Iris pigment epithelial cell (primary cell): ENCODE data around the gene E2F4.

ENCODE experiments used
- DNase-seq: peaks from one replicate; pipeline ENCODE4 v3.0.0-alpha.2; 2011; ENCODE audit warnings: low read depth

The E2F4 gene

DNA sequence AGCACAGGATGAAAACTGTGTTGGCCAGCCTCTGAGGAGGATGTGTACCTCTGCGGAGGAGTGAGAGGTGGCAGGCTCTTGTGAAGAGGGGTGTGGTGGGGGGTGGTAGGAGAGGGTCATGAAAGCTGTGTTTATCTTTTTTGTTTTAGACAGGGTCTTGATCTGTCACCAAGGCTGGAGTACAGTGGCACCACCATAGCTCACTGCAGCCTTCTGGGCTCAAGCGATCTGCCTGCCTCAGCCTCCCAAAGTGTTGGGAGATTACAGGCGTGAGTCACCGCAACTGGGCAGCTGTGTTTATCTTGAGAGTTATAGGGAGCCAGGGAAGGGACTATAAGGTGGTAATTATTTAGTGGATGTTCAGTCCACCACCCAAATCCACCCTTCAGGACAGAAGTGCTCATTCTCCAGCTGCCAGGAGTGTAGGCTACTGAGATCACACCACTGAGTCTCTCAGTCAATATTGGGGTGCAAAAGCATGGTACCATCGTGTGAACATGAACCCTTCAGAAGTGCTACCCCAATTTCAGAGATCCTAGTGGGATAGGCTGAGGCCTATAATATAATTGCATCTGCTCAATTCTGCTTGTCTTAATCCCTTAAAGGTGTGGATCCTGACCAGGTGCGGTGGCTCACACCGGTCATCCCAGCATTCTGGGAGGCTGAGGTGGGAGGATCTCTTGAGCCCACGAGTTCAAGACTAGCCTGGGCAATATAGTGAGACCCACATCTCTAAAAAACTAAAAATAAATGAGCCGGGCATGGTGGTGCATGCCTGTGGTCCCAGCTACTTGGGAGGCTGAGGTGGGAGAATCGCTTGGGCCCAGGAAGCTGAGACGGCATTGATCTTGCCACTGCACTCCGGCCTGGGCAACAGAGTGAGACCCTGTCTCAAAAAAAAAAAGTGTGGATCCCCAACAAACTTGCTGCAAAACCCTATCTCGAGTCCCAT, 1.2 kb upstream of the E2F4 start:
- peak; percentile 62 for DNase-seq

DNA sequence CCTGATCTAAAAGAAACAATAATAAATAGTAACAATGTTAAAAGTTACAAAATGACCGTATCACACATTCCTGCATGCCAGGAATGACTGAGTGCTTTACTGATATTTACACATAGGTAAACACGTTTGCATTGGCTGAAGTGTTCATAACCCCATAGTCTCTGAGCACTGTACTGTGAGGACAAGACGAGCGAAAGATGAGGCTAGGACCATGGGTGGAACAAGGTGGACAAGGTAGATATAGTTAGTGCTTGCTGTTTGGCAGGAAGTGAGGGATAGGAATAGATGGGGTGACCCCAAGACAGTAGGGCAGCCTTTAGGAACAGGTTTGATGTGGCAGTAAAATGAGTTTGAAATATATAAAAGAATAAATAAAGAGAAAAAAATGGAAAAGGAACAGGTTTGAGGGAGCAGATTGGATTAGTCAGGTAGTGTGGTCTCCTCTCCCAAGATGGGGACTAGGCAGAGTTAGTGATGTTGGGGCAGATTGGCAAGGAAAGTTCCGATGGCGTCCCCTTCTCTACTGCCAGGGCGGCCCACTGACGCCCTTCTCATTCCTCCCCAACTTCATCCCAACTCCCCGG, 452 bp upstream of the E2F4 start:
- no peak for DNase-seq

DNA sequence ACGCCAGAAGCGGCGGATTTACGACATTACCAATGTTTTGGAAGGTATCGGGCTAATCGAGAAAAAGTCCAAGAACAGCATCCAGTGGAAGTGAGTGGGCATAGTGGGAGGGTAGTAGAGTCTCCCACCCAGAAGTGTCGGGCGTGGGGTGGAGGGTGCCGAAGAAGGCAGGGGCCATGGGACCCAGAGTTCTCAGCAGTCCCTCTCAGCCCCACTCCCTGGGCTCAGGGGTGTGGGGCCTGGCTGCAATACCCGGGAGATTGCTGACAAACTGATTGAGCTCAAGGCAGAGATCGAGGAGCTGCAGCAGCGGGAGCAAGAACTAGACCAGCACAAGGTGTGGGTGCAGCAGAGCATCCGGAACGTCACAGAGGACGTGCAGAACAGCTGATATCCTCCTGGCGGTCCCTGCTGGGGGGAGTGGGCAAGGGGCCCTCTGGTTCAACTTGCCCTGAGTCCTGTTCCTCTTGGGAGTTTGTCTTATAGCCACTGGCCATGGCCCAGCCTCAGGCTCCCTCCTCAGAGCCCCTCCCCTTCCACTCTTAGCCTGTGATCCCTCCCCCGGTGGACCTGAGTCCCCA, 916 bp downstream of the E2F4 start:
- DNase-seq: no peak

DNA sequence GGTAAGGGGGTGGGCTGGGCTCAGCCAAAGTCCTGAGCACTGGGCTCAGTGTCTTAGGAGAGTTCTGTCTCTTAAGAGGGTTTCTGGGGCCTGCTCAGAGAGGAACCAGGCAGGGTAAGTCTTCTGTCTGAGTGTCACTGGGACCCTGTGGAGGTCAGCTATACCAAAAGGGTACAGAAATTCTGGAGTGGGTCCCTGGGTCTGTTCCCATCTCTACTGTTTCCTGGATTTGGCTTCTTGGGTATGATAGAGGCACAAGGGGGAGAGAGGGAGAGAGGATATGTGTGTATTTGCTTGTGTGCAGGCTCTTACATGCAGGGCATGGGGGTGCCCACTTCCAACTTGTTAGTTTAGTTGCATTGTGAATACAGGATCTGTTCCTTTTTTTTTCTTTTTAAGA, 1.6 kb downstream of the E2F4 start:
- DNase-seq: no peak

DNA sequence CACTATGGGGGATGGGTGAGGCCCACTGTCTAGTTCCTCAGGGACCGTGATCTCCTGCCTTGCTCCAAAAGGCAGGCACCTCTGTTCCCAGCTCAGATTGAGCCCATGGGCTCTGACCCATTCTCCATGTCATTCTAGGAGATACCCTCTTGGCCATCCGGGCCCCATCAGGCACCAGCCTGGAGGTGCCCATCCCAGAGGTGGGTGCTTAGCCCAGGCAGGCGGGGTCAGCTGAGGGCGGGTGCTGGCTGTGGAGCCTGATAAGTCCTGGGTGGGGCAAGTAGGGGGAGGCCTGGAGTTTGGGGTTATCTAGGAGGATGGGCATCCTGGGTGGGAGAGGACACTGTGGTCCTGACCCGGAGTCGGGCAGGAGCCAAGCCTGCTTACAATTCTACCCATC, 2.3 kb downstream of the E2F4 start:
- no peak for DNase-seq

DNA sequence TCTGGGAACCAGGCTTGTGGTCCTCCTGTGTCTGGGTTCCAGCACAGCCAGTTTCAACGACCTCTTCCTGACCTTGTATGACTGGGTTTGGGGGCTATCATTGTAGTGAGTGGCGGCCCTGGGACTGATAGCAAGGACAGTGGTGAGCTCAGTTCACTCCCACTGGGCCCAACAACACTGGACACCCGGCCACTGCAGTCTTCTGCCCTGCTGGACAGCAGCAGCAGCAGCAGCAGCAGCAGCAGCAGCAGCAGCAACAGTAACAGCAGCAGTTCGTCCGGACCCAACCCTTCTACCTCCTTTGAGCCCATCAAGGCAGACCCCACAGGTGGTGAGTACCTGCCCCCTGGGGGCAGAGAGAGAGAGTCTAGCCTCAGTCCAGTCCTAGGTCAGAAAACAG, 3.7 kb downstream of the E2F4 start:
- DNase-seq: no peak

DNA sequence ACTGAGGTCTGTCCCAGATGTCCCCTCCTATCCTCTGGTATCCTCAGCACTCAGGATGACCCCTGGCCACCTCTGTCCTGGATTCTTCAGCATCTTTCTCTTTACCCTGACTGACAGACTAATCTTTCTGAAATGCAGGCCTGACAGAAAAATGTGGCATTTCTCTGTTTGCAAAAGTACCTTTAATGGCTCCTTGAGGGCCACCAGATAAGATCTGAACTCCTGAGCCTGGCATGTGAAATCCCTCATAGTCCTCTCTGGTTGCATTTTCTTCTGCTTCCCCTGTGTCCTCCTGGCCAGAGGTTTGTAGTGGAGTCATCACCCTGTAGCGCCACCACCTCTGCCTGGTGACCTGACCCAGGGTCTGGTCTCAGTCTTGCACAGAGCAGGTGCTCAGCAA, 4.9 kb downstream of the E2F4 start:
- DNase-seq: no peak

DNA sequence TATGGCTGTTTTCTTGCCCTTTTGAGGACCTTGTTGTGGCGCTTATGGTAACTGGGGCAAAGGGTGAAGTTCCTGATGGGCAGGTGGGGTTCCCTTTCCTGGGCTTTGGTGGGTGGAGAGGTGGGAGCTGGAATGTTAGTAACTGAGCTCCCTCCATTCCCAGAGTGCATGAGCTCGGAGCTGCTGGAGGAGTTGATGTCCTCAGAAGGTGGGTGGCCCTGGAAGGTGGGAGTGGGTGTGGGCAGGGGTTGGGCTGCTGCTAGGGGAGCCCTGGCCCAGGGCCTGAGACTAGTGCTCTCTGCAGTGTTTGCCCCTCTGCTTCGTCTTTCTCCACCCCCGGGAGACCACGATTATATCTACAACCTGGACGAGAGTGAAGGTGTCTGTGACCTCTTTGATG, 5.7 kb downstream of the E2F4 start:
- DNase-seq: no peak

DNA sequence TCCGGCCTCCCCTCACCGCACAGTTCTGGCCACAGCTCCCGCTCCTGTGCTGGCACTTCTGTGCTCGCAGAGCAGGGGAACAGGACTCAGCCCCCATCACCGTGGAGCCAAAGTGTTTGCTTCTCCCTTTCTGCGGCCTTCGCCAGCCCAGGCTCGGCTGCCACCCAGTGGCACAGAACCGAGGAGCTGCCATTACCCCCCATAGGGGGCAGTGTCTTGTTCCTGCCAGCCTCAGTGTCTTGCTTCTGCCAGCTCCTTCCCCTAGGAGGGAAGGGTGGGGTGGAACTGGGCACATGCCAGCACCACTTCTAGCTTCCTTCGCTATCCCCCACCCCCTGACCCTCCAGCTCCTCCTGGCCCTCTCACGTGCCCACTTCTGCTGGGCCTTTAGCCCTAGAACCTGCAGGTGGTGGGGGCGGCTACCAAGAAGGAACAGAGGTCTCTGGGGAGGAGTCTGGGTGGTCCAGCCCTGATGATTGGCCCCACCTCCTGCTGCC, 6.3 kb downstream of the E2F4 start:
- DNase-seq: peak; percentile 21

DNA sequence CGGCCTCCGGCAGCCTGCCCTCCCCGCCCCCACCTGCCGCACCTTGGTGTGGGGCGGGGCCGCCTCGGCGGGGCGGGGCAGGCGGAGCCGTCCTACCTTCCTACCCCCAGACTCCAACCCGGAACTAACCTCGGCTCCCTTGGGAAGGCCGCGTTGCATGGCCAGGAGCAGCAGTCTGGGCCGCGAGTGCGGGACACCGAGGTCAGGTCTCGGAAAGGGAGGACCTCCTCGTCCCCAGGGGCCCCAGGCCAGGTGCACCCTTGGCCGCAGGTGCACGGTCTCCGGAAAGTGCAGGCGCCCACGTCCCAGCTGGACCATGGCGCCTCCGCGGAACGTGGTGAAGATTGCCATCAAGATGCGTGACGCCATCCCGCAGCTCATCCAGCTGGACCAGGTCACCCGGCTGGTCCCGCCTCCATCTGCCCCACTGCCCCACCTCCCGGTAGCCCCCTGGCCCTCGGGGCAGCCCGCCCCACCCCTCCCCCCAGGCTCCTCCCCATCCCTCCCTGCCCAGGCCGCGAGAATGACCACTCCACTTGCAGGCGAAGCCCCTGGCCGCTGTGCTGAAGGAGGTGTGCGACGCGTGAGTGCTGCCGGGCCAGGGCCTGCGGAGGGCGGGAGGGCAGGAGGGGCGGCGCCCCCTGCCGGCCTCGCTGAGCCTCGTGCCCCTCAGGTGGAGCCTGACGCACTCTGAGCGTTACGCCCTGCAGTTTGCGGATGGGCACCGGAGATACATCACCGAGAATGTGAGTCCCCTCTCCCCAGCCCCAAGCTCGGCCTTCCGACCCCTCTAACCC, 7.3 kb downstream of the E2F4 start, which contains the start of gene ELMO3:
TSS of gene ELMO3 (plus strand) at position 121 of the 797 bp plus-strand sequence. CDS start at position 317, 196 bp downstream.
- DNase-seq: no peak

DNA sequence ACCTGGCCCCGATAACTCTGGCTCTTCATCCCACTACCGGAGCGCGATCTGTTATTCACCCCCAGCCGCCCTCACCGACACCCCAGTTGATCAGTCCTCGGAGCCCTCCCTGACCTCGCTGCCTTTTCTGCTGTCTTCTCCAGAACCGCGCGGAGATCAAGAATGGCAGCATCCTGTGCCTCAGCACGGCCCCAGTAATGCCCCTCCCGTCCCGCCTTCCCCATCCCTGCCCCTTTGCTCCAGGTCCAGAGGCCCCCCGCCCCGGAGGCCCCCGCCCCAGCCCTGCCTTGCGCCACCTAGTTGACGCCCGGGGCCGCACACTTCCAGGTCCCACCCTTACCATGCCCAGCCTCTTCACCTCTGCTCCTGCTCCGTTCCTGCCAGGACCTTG, 7.8 kb downstream of the E2F4 start:
- no peak for DNase-seq

DNA sequence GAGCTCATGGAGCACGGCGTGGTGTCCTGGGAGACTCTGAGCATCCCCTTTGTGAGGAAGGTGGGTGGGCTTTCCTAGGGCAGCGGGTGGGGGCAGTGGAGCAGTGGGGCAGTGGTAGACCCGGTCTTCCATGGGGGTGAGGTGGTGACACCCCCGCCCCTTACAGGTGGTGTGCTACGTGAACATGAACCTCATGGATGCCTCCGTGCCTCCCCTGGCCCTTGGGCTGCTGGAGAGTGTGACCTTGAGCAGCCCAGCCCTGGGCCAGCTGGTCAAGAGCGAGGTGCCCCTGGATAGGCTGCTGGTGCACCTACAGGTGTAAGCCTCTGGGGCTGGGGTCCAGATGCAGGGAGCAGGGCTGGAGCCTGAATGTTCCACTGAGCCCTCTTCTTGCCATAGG, 8.5 kb downstream of the E2F4 start:
- DNase-seq: no peak

DNA sequence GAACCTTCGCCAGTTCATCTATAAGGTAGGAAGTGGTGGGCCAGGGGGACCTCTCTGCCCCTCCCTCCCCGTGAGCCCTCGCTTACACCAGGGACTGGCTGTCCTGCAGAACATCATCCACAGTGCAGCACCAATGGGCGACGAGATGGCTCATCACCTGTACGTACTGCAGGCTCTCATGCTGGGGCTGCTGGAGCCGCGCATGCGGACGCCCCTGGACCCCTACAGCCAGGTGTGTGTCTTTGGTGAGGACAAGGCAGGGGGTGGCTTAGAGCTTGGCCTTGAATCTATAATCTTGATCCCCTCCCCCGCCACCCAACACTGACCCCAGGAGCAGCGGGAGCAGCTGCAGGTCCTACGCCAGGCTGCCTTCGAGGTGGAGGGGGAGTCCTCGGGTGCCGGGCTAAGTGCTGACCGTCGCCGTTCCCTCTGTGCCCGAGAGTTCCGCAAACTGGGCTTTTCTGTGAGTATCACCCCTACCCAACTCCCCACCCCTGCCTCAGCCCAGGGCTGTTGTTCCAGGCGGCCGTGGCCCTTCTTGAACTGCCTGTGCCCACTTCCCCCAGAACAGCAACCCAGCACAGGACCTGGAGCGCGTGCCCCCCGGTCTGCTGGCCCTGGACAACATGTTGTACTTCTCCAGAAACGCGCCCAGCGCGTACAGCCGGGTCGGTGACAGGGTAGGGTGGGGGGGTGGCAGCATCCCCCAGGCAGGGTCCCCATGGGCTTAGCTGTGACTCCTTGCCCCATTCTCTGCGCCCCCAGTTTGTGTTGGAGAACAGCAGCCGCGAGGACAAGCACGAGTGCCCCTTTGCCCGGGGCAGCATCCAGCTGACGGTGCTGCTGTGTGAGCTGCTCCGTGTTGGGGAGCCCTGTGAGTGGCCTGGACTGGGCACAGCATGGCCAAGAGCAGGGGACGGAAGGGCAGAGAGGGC, 9.7 kb downstream of the E2F4 start:
- DNase-seq: no peak

DNA sequence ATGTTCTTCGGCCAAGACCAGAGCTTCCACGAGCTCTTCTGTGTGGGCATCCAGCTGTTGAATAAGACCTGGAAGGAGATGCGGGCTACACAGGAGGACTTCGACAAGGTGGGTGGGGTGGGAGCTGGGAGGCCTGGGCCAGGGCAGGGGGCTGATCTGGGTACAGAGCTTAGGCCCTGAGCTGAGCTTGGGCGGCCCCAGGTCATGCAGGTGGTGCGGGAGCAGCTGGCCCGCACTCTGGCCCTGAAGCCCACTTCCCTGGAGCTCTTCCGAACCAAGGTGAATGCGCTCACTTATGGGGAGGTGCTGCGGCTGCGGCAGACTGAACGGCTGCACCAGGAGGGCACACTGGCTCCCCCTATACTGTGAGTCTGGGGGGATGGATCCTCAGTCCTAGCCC, 10.5 kb downstream of the E2F4 start:
- DNase-seq: no peak

DNA sequence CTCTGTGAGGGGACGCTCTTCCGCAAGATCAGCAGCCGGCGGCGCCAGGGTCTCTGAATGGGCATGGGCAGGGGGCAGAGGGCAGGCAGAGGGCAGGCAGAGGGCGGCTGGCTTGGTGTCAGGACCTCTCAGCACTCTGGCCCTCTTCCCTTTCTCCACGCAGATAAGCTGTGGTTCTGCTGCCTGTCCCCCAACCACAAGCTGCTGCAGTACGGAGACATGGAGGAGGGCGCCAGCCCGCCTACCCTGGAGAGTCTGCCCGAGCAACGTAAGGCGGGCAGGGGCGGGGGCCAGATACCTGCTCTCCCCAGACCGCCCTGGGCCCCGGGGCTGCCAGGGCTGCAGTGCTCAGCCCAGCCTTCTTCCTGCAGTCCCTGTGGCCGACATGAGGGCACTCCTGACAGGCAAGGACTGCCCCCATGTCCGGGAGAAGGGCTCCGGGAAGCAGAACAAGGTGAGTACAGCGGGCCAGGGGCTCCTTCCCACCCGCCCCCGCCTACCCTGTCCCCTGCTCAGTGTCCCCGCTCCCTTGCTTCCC, 11.1 kb downstream of the E2F4 start:
- DNase-seq: no peak

DNA sequence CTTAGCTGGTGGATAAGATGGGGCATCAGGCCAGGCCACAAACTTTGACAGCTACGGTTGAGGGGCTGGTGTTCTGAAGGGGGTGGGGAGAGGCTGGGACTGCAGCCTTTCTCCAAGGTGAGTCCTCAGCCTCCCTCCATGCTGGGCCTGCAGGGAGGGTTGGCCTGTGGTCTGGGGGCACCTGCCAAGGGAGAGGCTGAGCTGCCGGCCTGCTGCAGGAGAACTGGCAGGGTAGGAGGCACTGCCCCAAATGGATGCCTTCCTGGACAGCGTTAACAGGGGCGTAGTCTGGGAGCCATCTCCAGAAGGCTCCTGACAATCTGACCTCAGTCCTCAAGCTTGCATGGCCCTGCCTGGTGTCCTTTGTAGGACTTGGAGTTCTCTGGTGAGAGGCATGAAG, 12.1 kb downstream of the E2F4 start:
- no peak for DNase-seq

DNA sequence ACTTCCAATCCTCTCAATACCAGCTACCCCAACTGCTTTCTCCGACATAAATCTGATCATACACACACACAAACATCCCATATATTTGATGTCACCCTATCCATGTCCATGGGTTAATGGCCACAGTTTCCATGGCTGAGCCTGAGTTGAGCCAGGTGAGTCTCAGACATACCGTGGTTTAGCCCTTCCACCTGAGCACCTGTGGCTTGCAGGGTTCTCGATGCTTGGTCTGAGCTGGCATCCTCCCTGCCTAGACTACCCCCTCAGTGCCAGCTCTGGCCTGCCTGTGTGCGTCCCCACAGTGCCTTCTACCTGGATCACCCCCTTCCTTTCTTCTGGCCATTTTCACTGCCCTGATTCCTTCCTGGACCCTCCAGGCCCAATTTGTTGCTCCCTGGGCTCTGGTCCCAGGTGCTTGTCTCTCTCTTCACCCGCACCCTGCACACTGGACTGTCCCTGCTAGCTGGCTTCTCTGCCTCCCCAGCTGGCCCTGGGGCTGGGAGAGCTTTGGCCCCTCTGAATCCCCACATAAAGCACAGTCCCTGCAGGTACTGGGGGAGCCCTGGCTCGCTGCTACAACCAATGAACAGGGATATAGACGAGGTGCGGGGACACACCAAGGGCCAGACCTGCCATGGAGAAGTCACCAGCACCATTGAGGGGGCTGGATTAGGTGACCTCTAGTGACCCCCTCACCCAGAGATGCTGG, 14.3 kb downstream of the E2F4 start:
- DNase-seq: no peak

DNA sequence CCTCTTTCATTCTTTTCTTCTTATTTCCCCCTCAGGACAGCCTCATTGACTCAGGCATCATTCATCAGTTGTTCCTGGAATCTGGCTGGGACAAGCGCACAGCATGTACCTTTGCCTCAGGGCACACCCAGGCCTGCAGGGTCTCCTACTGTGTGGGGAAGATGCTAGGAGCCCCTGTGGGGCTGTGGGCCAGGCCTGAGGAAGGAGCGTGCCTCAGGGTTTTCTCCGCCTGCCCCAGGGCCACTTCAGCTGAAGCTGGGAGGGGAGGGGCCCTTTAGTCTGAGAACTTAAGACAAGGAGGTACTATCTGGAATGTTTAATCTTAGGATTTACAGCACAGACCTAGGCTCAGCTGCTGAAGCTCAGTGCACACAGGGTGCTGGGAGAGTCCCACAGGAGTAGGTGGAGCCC, 14.9 kb downstream of the E2F4 start:
- no peak for DNase-seq

DNA sequence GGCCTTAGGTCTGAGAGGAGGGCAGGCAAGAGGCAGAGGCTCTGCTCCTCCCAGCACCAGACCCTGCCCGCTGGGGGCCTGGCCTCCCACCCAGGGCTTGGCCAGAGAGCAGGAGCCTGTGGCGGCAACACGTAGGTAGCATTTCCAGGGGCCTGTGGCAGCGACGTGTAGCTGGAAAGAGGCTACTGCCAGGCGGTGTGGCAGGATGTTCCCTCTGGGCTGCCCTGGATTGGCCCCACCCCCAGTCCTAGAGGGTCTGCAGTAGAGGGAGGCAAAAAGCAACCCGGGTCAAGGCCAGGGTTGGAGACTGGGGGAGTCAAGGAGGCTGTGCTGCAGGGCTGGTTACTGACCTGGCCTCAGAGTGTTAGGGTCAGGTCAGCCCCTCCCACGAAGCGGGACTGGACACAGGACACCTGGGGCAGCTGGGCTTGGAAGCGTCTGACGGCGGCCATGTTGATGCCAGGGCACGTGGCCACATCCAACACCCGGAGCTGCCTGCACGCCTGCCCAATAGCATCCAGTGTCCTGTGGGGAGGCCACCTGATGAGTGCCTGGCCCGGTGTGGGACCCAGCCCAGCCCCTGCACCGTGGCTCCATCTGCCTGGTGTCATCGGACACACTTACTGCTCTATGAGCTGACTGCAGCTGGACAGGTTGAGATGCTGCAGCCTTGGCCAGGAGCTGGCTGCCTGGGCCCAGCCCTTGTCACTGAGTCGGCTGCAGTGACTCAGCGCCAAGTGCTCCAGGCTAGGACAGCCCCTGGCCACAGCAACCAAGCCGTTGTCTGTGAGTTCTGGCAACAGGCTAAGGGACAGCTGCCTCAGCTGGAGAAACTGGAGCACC, 15.5 kb downstream of the E2F4 start:
- peak; percentile 19 for DNase-seq
